ENCODE data around the gene HMCN1. TPM values are rescaled to one million over a fixed set of nuclear protein-coding genes. Genes with fewer than 3 reads are reported as not detected.

The HMCN1 gene
- total RNA-seq, 4 donors from 2014 or later = 53.0 to 87.9 (median 76.8) TPM

- H3K36me3 ChIP-seq = peaks cover 0 to 31% (median 3%) of the 10 kb centered on the region in 4 donors
- WGBS = 71% methylated on average over 1 of the region's 1 CpG
- H3K27me3 ChIP-seq = no peaks in the 10 kb centered on the region
- TF ChIP-seq POLR2AphosphoS5 (IDR thresholded peaks at IDR 0.05) (no peak), EP300 (IDR thresholded peaks at IDR 0.05) (no peak), CTCF (IDR thresholded peaks at IDR 0.05) (no peak), POLR2A (IDR thresholded peaks at IDR 0.05; ENCODE audit: low read depth) (no peak)
- no peak for DNase-seq (ENCODE audit: extremely low spot score)
- H3K4me1 ChIP-seq = no peaks in the 10 kb centered on the region
- intact Hi-C loops (cut with DNase I) = no loop called here
- H3K4me3 ChIP-seq = no peak overlapping the region
- H3K27ac ChIP-seq (replicated peaks in 1 of 4) = no peak overlapping the region
- H3K9me3 ChIP-seq = peaks cover 0 to 14% (median 5%) of the 10 kb centered on the region in 4 donors
Observed at GRCh38 chr1:186026946-186027345, 292.8 kb downstream of the HMCN1 start.

- H3K27ac ChIP-seq (replicated peaks in 1 of 4) = no peak overlapping the region
Observed at GRCh38 chr1:186027621-186028020, 293.4 kb downstream of the HMCN1 start.

GRCh38 chr1:186030453-186030852, 296.3 kb downstream of the HMCN1 start:
- TF ChIP-seq POLR2A (IDR thresholded peaks at IDR 0.05; ENCODE audit: low read depth) (no peak), CTCF (IDR thresholded peaks at IDR 0.05) (no peak)
- H3K9me3 ChIP-seq = peaks cover 0 to 14% (median 5%) of the 10 kb centered on the region in 4 donors
- intact Hi-C loops (cut with DNase I) = no loop called here
- peaks cover 0 to 18% (median 10%) of the 10 kb centered on the region in 4 donors for H3K4me1 ChIP-seq
- H3K27me3 ChIP-seq = no peaks in the 10 kb centered on the region
- H3K27ac ChIP-seq (replicated peaks in 1 of 4) = no peak overlapping the region
- H3K4me3 ChIP-seq = no peak overlapping the region
- H3K36me3 ChIP-seq = peaks cover 0 to 17% (median 0%) of the 10 kb centered on the region in 4 donors
- DNase-seq (ENCODE audit: extremely low spot score) = no peak

More at GRCh38 chr1:186027621-186028020, 293.4 kb downstream of the HMCN1 start:
- intact Hi-C loops (cut with DNase I) = no loop called here
- TF ChIP-seq CTCF (IDR thresholded peaks at IDR 0.05) (no peak), POLR2AphosphoS5 (IDR thresholded peaks at IDR 0.05) (no peak), EP300 (IDR thresholded peaks at IDR 0.05) (no peak), POLR2A (IDR thresholded peaks at IDR 0.05; ENCODE audit: low read depth) (no peak)
- 32% methylated on average over 3 of the region's 3 CpGs for WGBS
- Histone ChIP-seq H3K9me3 (peaks cover 0 to 14% (median 5%) of the 10 kb centered on the region in 4 donors), H3K4me3 (no peak overlapping the region), H3K36me3 (peaks cover 0 to 31% (median 3%) of the 10 kb centered on the region in 4 donors), H3K4me1 (no peaks in the 10 kb centered on the region), H3K27me3 (no peaks in the 10 kb centered on the region)
- DNase-seq (ENCODE audit: extremely low spot score) = no peak

- no peak for TF ChIP-seq POLR2AphosphoS5 (IDR thresholded peaks at IDR 0.05)
- TF ChIP-seq EP300 (IDR thresholded peaks at IDR 0.05) = no peak
- TF ChIP-seq CTCF (IDR thresholded peaks at IDR 0.05) = no peak
- intact Hi-C loops (cut with DNase I) = no loop called here
- Histone ChIP-seq H3K4me3 (no peak overlapping the region), H3K9me3 (peaks cover 0 to 14% (median 5%) of the 10 kb centered on the region in 4 donors), H3K27me3 (no peaks in the 10 kb centered on the region), H3K27ac (replicated peaks in 1 of 4) (peak overlapping the region in 1 of 4 donors; percentile 9), H3K4me1 (peaks cover 0 to 18% (median 10%) of the 10 kb centered on the region in 4 donors), H3K36me3 (peaks cover 0 to 6% (median 0%) of the 10 kb centered on the region in 4 donors)
- DNase-seq (ENCODE audit: extremely low spot score) = no peak
- 28% methylated on average over 2 of the region's 2 CpGs for WGBS
Observed at GRCh38 chr1:186033847-186034271, 299.7 kb downstream of the HMCN1 start.

- intact Hi-C loops (cut with DNase I) = no loop called here
- H3K27me3 ChIP-seq = no peaks in the 10 kb centered on the region
- whole genome bisulfite sequencing = 84% methylated on average over 3 of the region's 3 CpGs
- H3K4me3 ChIP-seq = no peak overlapping the region
- no peak overlapping the region for H3K27ac ChIP-seq (replicated peaks in 1 of 4)
- no peaks in the 10 kb centered on the region for H3K9me3 ChIP-seq
- DNase-seq (ENCODE audit: extremely low spot score) = no peak
- H3K4me1 ChIP-seq = peaks cover 0 to 16% (median 16%) of the 10 kb centered on the region in 4 donors
- TF ChIP-seq POLR2A (IDR thresholded peaks at IDR 0.05; ENCODE audit: low read depth) = no peak
- TF ChIP-seq EP300 (IDR thresholded peaks at IDR 0.05) = no peak
- TF ChIP-seq POLR2AphosphoS5 (IDR thresholded peaks at IDR 0.05) = no peak
- no peak for TF ChIP-seq CTCF (IDR thresholded peaks at IDR 0.05)
- peaks cover 0 to 40% (median 8%) of the 10 kb centered on the region in 4 donors for H3K36me3 ChIP-seq
Observed at GRCh38 chr1:186042230-186042629, 308.0 kb downstream of the HMCN1 start.

Data from esophagus muscularis mucosa (tissue), 4 donors.